ENCODE data around the gene ATG10.

Gene ATG10

GRCh38 chr5:82274343-82275211 is 302.8 kb downstream of the ATG10 start:
- DNase-seq (ENCODE audit: low read depth, low spot score), result no peak

GRCh38 chr5:82275216-82275664 is 303.4 kb downstream of the ATG10 start:
- no peak for DNase-seq (ENCODE audit: low read depth, low spot score)

GRCh38 chr5:82276800-82277612 is 305.2 kb downstream of the ATG10 start:
- no peak for DNase-seq (ENCODE audit: low read depth, low spot score)

- DNase-seq (ENCODE audit: low read depth, low spot score), result no peak
Observed at GRCh38 chr5:82277613-82277986, 305.8 kb downstream of the ATG10 start.

- peak; percentile 66 for DNase-seq (ENCODE audit: low read depth, low spot score)
Observed at GRCh38 chr5:82277987-82278710, 306.3 kb downstream of the ATG10 start, which contains the start of gene RPS23. RPS23 (minus strand) TSS chr5:82278354; CDS start chr5:82278323, 31 bp downstream.

GRCh38 chr5:82278711-82279370 is 307.0 kb downstream of the ATG10 start:
- no peak for DNase-seq (ENCODE audit: low read depth, low spot score)

- no peak for DNase-seq (ENCODE audit: low read depth, low spot score)
Observed at GRCh38 chr5:82283893-82284292, 312.1 kb downstream of the ATG10 start.

- no peak for DNase-seq (ENCODE audit: low read depth, low spot score)
Observed at GRCh38 chr5:82285206-82285605, 313.4 kb downstream of the ATG10 start.

GRCh38 chr5:82287625-82288024 is 315.8 kb downstream of the ATG10 start:
- DNase-seq (ENCODE audit: low read depth, low spot score), result no peak

GRCh38 chr5:82290005-82290404 is 318.2 kb downstream of the ATG10 start:
- no peak for DNase-seq (ENCODE audit: low read depth, low spot score)

GRCh38 chr5:82290908-82291307 is 319.1 kb downstream of the ATG10 start:
- no peak for DNase-seq (ENCODE audit: low read depth, low spot score)

- no peak for DNase-seq (ENCODE audit: low read depth, low spot score)
Observed at GRCh38 chr5:82291420-82291819, 319.6 kb downstream of the ATG10 start.

GRCh38 chr5:82295144-82295543 is 323.3 kb downstream of the ATG10 start:
- no peak for DNase-seq (ENCODE audit: low read depth, low spot score)

GRCh38 chr5:82295959-82296531 is 324.2 kb downstream of the ATG10 start:
- DNase-seq (ENCODE audit: low read depth, low spot score), result no peak

GRCh38 chr5:82296929-82297328 is 325.1 kb downstream of the ATG10 start:
- DNase-seq (ENCODE audit: low read depth, low spot score), result no peak

- no peak for DNase-seq (ENCODE audit: low read depth, low spot score)
Observed at GRCh38 chr5:82297711-82298110, 325.9 kb downstream of the ATG10 start.

GRCh38 chr5:82298668-82299067 is 326.8 kb downstream of the ATG10 start:
- no peak for DNase-seq (ENCODE audit: low read depth, low spot score)

GRCh38 chr5:82301190-82301589 is 329.4 kb downstream of the ATG10 start:
- no peak for DNase-seq (ENCODE audit: low read depth, low spot score)
